ENCODE measurements around the gene NR2C2. TPM values are rescaled to one million over a fixed set of nuclear protein-coding genes. Genes with fewer than 3 reads are reported as not detected.

The NR2C2 gene
- total and polyA plus RNA-seq, 9 of the 15 experiments (the other 6 are each of a cell fraction or from before 2014, with no cell fraction given) = 6.1 to 33.0 (median 14.6) TPM

DNA sequence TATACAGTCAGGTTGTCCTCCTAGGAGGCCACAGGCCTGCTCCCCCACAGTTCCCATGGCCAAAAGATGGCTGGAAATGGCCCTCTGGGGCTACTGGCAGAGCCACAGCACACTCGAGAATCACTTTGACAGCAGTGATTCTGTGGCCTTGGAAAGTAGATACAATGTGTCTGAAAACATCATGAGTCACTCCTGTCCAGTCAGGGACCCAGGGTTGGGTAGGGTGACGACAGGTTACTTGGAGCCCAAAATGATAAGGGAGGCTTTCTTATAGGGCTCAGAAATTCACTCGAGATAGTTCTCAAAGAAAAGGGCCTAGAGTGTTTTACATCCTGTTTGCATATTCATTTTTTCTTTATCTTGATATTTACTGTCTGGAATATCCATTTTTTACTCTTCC is 93.5 kb downstream of the NR2C2 start (continued):
- TF ChIP-seq, protein P1, sequence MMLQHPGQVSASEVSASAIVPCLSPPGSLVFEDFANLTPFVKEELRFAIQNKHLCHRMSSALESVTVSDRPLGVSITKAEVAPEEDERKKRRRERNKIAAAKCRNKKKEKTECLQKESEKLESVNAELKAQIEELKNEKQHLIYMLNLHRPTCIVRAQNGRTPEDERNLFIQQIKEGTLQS (IDR thresholded peaks at IDR 0.05) = peak; percentile 80
- TF ChIP-seq, protein P1 (CRISPR knock-in tag; conservative IDR thresholded peaks at IDR 0.05) = no peak
- TF ChIP-seq, protein P2, sequence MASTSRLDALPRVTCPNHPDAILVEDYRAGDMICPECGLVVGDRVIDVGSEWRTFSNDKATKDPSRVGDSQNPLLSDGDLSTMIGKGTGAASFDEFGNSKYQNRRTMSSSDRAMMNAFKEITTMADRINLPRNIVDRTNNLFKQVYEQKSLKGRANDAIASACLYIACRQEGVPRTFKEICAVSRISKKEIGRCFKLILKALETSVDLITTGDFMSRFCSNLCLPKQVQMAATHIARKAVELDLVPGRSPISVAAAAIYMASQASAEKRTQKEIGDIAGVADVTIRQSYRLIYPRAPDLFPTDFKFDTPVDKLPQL (IDR thresholded peaks at IDR 0.05; ENCODE audit: extremely low read depth, insufficient read length) = no peak
- TF ChIP-seq ZNF316 (IDR thresholded peaks at IDR 0.05) (peak; percentile 43; the same call in 1 of the 2 replicates), CTBP1 (IDR thresholded peaks at IDR 0.05; ENCODE audit: borderline replicate concordance) (0 out of 2 replicates have a peak, but pooled peaks have one; percentile 15), DPF2 (IDR thresholded peaks at IDR 0.05) (peak; percentile 46), NR2C1 (IDR thresholded peaks at IDR 0.05) (no peak), NR2C1 (tag; IDR thresholded peaks at IDR 0.05) (no peak), KLF1 (tag; IDR thresholded peaks at IDR 0.05) (no peak), PCBP1 (IDR thresholded peaks at IDR 0.05; ENCODE audit: low read depth, low read length, poor library complexity, severe bottlenecking) (no peak), ATF7 (IDR thresholded peaks at IDR 0.05) (peak; percentile 68), KDM1A (IDR thresholded peaks at IDR 0.05) (peak; percentile 29 to 62; a peak in 2 of 4 replicates), MCM7 (IDR thresholded peaks at IDR 0.05) (no peak), MEIS2 (IDR thresholded peaks at IDR 0.05; ENCODE audit: partially characterized antibody) (peak; percentile 84), RUNX1 (IDR thresholded peaks at IDR 0.05; ENCODE audit: low read depth) (no peak), MAFK (IDR thresholded peaks at IDR 0.05; ENCODE audit: low read length) (peak; percentile 39; the same call in 1 of the 2 replicates)
- TF ChIP-seq, protein P3, sequence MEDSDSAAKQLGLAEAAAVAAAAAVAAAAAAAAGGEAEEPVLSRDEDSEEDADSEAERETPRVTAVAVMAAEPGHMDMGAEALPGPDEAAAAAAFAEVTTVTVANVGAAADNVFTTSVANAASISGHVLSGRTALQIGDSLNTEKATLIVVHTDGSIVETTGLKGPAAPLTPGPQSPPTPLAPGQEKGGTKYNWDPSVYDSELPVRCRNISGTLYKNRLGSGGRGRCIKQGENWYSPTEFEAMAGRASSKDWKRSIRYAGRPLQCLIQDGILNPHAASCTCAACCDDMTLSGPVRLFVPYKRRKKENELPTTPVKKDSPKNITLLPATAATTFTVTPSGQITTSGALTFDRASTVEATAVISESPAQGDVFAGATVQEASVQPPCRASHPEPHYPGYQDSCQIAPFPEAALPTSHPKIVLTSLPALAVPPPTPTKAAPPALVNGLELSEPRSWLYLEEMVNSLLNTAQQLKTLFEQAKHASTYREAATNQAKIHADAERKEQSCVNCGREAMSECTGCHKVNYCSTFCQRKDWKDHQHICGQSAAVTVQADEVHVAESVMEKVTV (CRISPR knock-in tag; IDR thresholded peaks at IDR 0.05) = 0 out of 2 replicates have a peak, but pooled peaks have one; percentile 11
- TF ChIP-seq, protein P4, sequence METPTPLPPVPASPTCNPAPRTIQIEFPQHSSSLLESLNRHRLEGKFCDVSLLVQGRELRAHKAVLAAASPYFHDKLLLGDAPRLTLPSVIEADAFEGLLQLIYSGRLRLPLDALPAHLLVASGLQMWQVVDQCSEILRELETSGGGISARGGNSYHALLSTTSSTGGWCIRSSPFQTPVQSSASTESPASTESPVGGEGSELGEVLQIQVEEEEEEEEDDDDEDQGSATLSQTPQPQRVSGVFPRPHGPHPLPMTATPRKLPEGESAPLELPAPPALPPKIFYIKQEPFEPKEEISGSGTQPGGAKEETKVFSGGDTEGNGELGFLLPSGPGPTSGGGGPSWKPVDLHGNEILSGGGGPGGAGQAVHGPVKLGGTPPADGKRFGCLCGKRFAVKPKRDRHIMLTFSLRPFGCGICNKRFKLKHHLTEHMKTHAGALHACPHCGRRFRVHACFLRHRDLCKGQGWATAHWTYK (CRISPR knock-in tag; IDR thresholded peaks at IDR 0.05) = 0 out of 2 replicates have a peak, but pooled peaks have one; percentile 18
- TF ChIP-seq, protein P5, sequence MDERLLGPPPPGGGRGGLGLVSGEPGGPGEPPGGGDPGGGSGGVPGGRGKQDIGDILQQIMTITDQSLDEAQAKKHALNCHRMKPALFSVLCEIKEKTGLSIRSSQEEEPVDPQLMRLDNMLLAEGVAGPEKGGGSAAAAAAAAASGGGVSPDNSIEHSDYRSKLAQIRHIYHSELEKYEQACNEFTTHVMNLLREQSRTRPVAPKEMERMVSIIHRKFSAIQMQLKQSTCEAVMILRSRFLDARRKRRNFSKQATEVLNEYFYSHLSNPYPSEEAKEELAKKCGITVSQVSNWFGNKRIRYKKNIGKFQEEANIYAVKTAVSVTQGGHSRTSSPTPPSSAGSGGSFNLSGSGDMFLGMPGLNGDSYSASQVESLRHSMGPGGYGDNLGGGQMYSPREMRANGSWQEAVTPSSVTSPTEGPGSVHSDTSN (CRISPR knock-in tag; IDR thresholded peaks at IDR 0.05; ENCODE audit: low read depth) = no peak
- TF ChIP-seq, protein P5 (tag; conservative IDR thresholded peaks at IDR 0.05; ENCODE audit: low read depth) = peak; percentile 71
- TF ChIP-seq, protein P6, sequence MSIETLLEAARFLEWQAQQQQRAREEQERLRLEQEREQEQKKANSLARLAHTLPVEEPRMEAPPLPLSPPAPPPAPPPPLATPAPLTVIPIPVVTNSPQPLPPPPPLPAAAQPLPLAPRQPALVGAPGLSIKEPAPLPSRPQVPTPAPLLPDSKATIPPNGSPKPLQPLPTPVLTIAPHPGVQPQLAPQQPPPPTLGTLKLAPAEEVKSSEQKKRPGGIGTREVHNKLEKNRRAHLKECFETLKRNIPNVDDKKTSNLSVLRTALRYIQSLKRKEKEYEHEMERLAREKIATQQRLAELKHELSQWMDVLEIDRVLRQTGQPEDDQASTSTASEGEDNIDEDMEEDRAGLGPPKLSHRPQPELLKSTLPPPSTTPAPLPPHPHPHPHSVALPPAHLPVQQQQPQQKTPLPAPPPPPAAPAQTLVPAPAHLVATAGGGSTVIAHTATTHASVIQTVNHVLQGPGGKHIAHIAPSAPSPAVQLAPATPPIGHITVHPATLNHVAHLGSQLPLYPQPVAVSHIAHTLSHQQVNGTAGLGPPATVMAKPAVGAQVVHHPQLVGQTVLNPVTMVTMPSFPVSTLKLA (conservative IDR thresholded peaks at IDR 0.05) = 0 out of 4 replicates have a peak, but pooled peaks of 1 of the 2 experiments have one; percentile 23
